GM18499 (cell line): ENCODE data around the gene HSD17B1.
"Not testable (repeated sequence)": the region's sequence is repeated elsewhere in the genome, so short reads cannot be mapped to it uniquely, and the experiment has no call there.

Experiments
- ATAC-seq: cut with Tn5 transposase; IDR thresholded peaks from one replicate; pipeline ENCODE4 v1.9.1; 2021; ENCODE audit warnings: moderate number of reproducible peaks; ENCODE audit not compliant: insufficient read depth, unreplicated experiment

The HSD17B1 gene

GRCh38 chr17:42552736-42553135 is at the start of gene HSD17B1:
Gene HSD17B1, plus strand, starts transcription at chr17:42552923. Its CDS starts 11 bp downstream, at chr17:42552934.
- not testable (repeated sequence) for ATAC-seq

DNA sequence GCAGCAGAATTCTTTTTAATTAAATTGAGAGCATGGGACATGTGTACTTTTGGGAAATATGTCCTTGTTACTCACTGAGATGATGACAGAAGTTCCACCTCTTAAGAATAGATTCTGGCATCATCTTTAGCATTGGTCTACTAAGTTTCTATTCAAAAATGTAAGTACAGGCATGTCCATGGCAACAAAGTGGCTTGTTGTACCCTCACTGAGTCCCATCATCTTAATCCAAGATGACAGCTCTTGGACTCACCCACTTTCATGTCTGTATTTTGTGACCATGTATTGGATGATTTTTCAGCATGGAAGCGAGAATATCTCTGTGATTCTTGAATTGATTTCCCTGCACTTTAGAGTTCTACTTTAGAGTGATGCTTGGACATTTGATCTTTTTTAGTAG is 49.8 kb upstream of the HSD17B1 start:
- ATAC-seq, result no peak

DNA sequence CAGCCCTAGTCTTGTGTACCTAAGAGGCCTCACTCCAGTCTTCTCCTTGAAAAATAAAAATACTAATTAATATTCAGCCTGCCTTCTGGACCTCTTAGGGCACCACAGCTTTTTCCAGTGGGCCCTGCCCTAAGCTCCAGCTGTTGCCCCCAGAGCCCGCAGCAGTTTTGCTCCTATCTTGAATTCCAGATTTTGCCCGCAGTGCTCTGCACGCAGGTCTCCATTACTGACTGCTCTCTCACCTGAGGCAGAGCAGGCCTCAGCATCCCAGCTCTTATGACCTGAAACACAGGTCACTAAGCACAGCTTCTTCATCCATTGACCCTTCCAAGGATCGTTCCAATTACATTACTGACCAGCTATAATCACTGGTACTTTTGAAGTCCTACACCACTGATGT is 45.1 kb upstream of the HSD17B1 start:
- no peak for ATAC-seq

DNA sequence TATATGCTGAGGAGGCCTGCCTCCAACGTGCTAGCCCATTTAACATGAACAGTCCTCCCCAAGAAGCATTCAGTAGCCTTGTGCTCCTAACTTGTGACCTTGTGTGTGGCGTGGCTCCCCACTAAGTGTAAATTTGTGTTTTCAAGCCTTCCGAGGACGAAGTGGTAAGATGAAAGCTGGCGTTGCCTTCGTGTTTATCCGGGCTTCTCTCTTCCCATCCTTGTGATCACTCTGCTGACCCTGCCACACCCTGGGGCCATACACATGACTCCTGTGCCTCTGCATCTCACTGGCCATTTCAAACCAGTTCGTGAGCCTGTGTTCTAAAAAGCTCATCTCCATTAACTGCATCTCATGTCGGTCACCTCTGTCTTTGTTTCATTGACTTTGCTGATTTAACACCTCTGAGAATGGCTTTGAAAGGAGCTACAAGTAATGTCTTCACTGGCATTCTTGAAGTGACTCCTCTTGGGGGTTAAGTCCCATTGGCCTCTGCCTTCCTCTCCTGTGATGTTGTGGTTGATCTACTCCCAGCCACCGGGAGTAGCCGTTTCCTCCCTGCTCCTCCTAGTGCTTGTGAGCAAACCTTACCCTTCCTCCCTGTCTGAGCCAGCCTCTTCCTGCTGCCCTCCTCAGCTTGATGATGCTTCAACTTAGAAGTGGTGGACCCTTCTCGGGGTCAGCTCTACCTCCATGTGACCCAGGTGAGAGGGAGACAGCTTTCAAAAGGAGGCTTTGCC is 44.1 kb upstream of the HSD17B1 start:
- no peak for ATAC-seq

DNA sequence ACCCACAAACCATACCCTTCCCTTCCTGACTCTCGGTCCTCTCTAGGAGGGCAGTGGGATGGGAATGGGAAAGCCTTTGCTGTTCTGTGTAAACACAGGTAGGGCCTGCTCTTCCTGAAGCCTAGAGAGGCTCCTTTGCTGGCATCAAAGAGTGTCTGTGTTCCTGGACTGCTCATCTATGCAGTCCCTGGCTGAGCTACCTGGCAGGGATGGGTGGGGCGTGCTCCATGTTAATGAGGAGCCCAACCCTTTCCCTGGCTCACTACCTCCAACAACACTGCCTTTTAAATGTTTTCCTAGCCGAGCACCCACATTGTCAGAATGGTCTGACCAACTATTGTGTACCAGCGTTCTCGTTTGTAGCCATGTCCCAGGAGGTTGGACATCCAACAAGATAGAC is 43.3 kb upstream of the HSD17B1 start:
- ATAC-seq, result no peak

DNA sequence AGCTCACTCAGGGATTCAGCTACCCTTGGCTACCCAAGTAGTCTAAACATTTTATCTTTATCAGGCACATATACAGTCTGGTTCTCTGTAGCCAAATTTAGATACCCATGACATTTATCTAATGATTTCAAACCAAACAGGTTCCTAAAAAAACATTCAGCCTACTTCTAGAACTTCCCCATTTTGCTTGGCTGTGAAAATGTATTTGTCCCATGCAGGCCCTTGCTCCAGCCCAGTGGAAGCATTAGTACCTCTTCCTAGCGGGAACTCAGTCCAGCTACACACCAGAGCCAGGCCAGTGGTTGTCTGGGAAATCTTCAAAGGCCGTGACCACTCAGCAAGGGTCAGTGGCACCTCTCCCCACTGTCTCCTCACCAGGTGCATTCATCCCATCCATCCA is 42.9 kb upstream of the HSD17B1 start:
- ATAC-seq, result no peak

- no peak for ATAC-seq
Measured at GRCh38 chr17:42512246-42512645, 40.5 kb upstream of the HSD17B1 start.

GRCh38 chr17:42512733-42513251 is 39.9 kb upstream of the HSD17B1 start:
- no peak for ATAC-seq

- ATAC-seq, result no peak
Measured at GRCh38 chr17:42513686-42514085, 39.0 kb upstream of the HSD17B1 start.

DNA sequence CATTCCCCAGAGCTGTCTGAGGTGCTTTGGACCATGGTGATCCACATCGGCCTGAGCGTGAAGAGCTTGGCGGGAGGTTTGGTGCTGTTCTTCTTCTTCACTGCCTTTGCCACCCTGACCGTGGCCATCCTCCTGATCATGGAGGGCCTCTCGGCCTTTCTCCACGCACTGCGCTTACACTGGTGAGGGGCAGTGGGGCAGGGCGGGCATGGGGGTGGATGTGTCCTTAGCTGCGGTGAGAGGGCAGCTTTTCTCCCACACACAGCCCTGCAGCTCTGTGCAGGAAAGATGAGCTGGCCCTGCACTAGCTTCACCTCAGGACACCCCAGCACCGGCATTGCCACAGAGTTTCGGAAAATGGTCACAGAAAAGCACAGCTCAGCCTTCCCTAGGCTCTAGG is 38.4 kb upstream of the HSD17B1 start:
- ATAC-seq, result no peak

GRCh38 chr17:42514867-42515266 is 37.9 kb upstream of the HSD17B1 start:
- no peak for ATAC-seq

DNA sequence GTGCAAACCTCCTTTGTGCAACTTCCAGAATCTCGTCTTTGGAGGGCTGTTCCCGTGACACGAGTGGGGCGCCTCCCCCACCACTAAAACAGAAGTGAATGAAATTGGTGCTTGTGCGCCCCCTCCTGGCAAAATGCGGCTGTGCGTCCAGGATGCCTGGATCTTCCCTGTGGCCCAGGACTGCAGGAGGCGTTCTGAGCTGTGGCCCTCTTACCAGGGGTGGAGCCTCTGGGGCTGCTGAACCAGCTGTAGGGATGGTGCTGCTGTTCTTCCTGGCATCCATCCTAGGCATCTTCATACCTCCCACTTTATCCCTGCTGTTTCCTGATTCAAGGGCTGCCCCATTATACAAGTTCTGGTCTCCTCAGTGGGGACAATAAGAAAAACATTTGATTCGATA is 35.2 kb upstream of the HSD17B1 start:
- no peak for ATAC-seq

DNA sequence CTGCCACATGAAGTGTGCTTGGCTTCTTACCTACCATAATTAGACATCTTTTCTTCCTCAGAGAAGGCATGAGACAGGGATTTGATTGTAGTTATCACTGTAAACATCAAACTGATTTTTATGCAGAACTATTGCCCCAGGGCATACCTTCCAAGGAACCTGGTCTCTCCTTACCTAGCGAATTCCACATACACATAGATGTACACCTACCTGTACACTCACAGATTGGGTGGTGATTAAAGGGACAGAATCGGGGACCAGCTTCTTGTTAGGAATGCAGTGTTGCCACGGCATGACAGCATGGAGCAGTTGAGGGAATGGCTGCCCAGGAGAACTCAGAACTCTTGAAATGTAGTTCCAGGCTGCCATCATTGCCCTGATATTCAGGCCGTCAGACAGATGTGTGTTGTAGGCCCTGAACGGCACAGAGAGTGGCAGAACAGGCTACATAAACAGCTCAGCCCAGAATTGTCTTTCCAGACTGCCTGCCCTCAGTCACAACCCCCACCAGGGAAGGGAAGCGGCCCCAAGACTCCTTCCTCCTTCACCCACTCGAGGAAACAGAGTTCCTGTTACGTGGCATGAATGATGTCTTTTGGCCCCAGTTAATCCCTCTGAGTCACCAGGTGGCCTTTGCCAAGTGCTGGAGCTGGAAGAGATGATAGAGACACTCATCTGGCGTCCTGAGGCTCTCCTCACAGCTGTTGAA is 34.5 kb upstream of the HSD17B1 start:
- no peak for ATAC-seq

DNA sequence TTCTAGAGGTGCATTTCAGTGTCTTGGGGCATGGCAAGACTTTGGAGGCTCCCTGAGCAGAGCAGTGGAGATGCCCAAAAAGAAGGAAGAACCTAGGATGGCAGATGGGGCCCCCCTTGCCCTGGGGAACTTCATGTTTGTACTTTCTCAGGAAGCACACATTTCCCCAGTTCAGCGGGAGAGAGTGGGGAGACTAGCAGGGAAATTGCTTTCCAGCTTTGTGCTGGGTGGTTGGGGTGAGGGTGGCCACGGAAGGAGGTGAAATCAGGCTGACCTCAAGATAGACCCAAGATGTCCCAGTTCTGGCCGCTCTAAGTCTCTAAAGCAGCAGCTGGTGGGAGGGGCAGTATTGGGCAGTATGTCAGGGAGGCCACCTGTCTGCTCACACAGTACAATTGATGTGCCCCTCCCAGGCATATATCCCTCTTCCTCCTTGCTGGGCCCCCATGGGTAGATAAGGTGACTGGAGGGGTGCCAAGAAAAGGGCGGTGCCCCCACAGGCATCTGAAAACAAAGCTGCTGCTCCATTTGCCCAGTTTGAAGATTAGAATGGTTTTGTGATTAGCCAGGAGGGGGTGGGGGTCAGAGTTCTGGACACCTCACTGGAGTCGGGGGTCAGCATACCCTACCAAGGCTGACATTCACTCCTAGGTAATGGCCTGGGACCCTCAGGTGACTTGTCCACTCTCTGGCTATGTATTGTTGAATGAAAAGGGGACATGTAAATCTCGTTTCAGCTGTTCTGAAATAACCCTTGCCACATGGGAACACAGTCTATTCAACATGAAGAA is 33.8 kb upstream of the HSD17B1 start:
- ATAC-seq, result no peak

GRCh38 chr17:42519546-42520491 is 32.9 kb upstream of the HSD17B1 start:
- no peak for ATAC-seq

- ATAC-seq, result no peak
Measured at GRCh38 chr17:42520540-42520951, 32.2 kb upstream of the HSD17B1 start.

GRCh38 chr17:42521036-42521435 is 31.7 kb upstream of the HSD17B1 start:
- ATAC-seq, result no peak

GRCh38 chr17:42521666-42522262 is 31.0 kb upstream of the HSD17B1 start:
- ATAC-seq, result no peak

DNA sequence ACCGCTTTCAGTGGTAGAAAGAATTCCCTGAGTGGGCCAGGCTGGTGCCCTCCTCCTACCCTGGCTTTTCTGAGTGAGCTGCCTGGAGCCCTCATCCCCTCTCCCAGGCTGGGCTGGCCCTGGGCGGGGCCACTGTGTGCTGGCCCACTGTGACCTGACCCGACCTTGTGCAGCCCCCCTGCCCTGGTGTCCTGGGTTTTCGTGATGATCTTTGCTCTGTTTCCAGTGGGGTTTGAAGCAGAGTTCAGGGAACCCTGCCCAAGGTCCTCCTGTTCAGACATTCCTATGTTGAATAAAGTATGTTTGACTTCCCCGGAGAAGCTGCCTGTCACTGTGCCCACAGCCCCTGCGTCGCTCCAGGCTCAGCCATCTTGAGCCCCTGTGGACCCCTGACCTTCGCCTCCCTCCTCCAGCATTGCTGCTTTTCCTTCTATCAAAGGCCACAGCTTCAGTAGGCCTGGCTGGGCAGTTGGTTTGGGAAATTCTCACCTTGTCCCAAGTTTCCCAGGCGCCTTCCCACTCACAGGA is 30.4 kb upstream of the HSD17B1 start:
- ATAC-seq, result no peak
